GM10266 (cell line): ENCODE data around the gene C6orf15.
"Not testable (repeated sequence)": the region's sequence is repeated elsewhere in the genome, so short reads cannot be mapped to it uniquely, and the experiment has no call there.

Experiments
- DNase-seq: peaks from one replicate; pipeline ENCODE4 v3.0.0; 2012; ENCODE audit errors: extremely low spot score
- TF ChIP-seq, protein P1 (sequence below): IDR thresholded peaks from 2 replicates; pipeline ENCODE4 v1.5.1; 2012; ENCODE audit warnings: mild to moderate bottlenecking, low read depth; ENCODE audit not compliant: control insufficient read depth, insufficient read depth; ENCODE audit errors: missing control alignments

Gene C6orf15

DNA sequence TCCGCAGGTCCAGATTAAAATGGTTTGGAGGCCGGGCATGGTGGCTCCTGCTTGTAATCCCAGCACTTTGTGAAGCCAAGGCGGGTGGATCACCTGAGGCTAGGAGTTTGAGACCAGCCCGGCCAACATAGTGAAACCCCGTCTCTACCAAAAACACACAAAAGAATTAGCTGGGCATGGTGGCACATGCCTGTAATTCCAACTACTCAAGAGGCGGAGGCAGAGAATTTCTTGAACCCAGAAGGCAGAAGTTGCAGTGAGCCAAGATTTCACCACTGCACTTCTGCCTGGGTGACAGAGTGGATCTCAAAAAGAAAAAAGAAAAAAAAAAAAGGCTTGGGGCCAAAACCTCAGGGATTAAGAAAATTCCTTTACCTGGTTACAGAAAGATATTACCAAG, 30.5 kb downstream of the C6orf15 start:
- TF ChIP-seq, protein P1, sequence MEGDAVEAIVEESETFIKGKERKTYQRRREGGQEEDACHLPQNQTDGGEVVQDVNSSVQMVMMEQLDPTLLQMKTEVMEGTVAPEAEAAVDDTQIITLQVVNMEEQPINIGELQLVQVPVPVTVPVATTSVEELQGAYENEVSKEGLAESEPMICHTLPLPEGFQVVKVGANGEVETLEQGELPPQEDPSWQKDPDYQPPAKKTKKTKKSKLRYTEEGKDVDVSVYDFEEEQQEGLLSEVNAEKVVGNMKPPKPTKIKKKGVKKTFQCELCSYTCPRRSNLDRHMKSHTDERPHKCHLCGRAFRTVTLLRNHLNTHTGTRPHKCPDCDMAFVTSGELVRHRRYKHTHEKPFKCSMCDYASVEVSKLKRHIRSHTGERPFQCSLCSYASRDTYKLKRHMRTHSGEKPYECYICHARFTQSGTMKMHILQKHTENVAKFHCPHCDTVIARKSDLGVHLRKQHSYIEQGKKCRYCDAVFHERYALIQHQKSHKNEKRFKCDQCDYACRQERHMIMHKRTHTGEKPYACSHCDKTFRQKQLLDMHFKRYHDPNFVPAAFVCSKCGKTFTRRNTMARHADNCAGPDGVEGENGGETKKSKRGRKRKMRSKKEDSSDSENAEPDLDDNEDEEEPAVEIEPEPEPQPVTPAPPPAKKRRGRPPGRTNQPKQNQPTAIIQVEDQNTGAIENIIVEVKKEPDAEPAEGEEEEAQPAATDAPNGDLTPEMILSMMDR, result no peak
- no peak for DNase-seq

DNA sequence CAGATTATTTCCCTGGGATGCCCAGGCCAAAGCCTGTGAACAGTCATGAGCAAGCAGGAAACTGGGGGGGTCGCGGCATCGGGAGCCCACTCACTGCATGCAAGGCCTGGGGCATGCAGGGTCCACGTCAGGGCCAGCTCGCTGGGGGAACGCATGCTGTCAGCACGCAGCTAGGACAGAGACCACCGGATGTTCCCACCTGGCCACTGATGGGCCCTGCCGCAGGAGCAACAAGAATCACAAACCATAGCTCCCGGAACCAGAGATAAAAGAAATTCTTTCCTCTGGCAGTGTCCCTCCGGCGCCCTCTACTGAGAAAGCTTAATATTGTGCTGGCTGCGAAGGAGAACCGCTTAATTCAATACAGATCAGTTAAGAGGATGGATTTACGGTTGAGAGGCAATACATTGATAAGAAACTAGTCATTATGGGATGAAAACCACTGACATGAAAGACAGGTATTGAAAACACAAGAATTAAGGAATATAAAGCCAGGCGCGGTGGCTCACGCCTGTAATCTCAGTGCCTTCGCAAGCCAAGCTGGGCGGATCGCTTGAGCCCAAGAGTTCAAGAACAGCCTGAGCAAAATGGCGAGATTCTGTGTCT, 32.6 kb downstream of the C6orf15 start:
- TF ChIP-seq, protein P1, result peak; percentile 77
- DNase-seq, result peak; percentile 58

DNA sequence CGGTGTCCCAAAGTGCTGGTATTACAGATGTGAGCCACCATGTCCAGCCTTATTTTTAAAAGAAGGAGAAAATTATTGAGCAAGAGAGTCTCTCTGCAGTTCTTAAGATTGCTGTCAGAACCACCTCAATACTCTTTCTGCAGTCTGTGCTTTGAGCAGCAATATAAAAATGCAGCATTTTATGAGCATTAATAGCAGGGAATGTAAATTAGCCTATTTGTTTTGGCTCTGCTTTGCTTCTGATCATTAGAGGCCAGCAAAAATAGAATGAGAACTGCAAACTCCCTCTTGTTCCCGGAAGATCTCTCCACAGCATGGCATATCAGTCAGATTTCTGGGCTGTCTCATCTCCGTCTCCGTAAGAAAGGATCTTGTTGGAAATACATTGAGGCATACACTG, 35.8 kb downstream of the C6orf15 start:
- TF ChIP-seq, protein P1, result no peak

DNA sequence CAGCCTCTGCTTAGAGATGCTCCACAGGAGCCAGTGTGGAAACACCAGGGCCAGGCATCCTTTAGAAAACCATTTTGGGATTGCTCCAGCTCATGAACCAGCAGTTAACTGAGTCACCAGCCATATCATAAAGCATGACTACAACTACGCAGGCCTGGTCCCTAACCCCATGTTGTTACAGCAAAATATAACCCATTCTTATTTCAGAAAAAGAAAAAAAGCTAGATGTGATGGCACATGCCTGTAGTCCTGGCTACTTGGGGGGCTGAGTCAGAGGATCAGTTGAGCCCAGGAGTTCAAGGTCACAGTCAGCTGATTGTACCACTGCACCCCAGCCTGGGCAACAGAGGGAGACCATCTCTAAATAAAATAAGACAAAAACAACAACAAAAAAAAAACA, 36.8 kb downstream of the C6orf15 start:
- TF ChIP-seq, protein P1, result no peak
- no peak for DNase-seq

More for the DNA sequence above, 35.8 kb downstream of the C6orf15 start:
- DNase-seq, result no peak

DNA sequence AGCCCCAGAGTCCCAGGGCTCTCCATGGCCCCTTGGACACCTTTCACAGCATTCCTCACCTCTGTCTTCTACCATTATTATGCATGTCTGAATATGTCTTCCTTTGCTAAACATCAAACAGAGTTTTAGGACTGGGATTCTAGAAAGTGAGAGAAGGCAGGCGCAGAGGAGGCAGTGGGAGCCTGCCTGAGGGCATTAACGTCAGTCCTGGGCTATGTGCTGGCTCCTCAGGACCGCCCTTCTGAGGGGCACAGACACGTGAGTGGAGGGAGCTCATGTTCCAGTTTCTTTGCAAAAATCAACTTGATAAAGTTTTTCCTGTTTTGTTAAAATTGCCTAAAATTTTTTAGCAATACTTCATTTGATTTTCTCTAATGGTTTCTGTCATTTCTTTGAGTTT, 38.0 kb downstream of the C6orf15 start:
- no peak for DNase-seq
- TF ChIP-seq, protein P1, result no peak

DNA sequence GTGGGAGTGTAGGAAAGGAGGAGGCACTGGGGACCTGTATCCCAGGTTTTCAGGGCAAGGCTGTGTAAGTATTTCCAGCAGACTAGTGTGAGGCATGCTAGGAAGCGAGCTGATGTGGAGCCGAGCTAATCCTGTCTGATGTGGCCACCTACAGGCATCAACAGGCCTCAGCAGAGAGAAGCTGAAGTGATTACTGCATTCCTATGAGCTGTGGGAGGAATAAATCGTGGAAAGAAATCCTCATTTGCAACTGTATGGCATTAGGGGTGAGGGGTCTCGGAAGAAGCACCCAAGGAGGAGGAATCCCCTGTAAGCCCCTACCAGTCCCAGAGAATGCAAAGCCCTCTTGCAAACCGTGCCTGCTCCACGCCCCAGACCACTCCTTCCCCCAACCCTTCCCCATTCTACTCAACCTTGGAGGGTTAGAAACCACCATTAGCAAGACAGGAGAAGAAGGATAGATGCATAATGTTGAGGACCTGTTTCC, 41.6 kb downstream of the C6orf15 start:
- peak; percentile 39 for DNase-seq
- TF ChIP-seq, protein P1, result peak; percentile 53

DNA sequence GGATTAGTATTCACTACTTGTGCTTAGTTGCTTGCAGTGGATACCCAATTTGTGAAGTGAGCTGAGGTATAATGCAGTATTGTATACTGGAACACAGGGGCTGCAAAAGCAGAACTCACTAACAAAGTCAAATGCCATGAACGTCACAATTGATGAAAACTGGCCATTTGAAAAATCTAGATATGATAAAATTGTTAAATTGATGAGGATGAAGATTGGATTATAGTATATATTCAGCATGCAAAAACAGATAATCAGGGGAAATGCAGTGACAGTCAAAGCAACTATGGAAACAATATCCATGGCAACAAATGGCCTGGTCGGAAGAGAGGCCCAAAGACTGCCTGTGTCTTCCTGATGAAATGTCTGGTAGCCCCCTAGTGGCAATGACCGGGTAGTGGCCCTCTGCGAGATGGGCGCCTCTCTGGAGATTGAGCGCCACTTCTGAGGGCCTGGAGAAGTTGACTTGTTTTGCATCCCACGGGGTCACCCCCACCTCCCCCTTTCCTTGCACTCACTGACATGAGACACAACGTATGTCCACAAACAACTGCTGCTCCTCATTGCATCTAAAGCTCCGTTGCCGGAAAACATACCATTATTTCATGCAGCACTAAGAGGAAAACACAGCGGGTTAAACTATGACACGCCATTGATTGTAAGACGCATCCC, 43.6 kb downstream of the C6orf15 start:
- TF ChIP-seq, protein P1, result peak; percentile 88
- peak; percentile 89 for DNase-seq

DNA sequence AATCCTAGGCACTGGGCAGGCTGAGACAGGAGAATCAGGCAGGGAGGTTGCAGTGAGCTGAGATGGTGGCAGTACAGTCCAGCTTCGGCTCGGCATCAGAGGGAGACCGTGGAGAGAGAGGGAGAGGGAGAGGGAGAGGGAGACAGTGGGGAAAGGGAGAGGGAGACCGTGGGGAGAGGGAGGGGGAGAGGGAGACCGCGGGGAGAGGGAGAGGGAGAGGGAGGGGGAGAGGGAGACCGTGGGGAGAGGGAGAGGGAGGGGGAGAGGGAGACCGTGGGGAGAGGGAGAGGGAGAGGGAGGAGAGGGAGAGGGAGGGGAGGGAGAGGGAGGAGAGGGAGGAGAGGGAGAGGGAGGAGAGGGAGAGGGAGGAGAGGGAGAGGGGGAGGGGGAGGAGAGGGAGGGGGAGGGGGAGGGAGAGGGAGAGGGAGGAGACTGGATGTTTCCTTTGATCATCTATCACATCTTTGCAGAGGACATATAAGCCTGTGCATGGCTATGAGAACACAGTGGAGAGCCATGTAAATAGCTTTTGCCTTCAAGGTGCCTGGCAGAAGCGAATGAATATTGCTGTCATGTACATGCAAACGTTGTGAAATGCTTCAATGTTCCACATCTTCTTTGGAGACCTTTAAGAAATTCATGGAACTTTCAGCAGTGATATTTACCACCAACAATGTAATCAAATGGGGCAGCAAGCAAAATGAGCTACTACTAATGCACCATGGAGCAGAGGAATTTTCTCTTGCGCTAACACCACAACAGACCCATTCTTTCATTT, 44.3 kb downstream of the C6orf15 start:
- not testable (repeated sequence) for DNase-seq

DNA sequence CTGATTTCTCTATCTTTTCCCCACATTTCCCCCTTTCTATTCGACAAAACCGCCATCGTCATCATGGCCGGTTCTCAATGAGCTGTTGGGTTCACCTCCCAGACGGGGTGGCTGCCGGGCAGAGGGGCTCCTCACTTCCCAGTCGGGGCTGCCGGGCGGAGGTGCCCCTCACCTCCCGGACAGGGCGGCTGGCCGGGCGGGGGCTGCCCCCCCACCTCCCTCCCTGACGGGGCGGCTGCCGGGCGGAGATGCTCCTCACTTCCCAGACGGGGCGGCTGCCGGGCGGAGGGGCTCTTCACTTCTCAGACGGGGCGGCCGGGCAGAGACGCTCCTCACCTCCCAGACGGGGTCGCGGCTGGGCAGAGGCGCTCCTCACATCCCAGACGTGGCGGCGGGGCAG, 45.3 kb downstream of the C6orf15 start:
- not testable (repeated sequence) for DNase-seq
